Neural progenitor cell (in vitro differentiated cells): ENCODE data around the gene LRRC7. TPM values are rescaled to one million over a fixed set of nuclear protein-coding genes. Genes with fewer than 3 reads are reported as not detected.

Experiments used
- DNase-seq: peaks from one replicate; pipeline ENCODE4 v3.0.0-alpha.2; 2016; ENCODE audit warnings: low spot score
- H2AFZ ChIP-seq: fragments of 200-600 bp; sonication (generic); replicated peaks from 2 replicates; pipeline ENCODE4 v1.6.1; 2016; ENCODE audit warnings: antibody characterized with exemption
- H3F3A ChIP-seq: fragments of 200-600 bp; sonication (generic); 2 replicates; pipeline ENCODE4 v1.6.1; 2016; ENCODE audit warnings: antibody characterized with exemption, low read depth
- H3K27ac ChIP-seq: fragments of 200-600 bp; sonication (generic); 2 replicates; pipeline ENCODE4 v1.5.1; 2016; ENCODE audit warnings: mild to moderate bottlenecking
- H3K27me3 ChIP-seq: fragments of 200-600 bp; sonication (generic); 2 replicates; pipeline ENCODE4 v1.6.1; 2016; ENCODE audit warnings: mild to moderate bottlenecking, moderate library complexity
- H3K36me3 ChIP-seq: fragments of 200-600 bp; sonication (generic); 2 replicates; pipeline ENCODE4 v1.5.1; 2016
- H3K4me1 ChIP-seq: fragments of 200-600 bp; sonication (generic); 2 replicates; pipeline ENCODE4 v1.6.1; 2016; ENCODE audit warnings: mixed run types
- H3K4me2 ChIP-seq: fragments of 200-600 bp; sonication (generic); 2 replicates; pipeline ENCODE4 v1.6.1; 2016
- H3K4me3 ChIP-seq: fragments of 200-600 bp; sonication (generic); 2 replicates; pipeline ENCODE4 v1.5.1; 2016
- H3K79me2 ChIP-seq: fragments of 200-600 bp; sonication (generic); 2 replicates; pipeline ENCODE4 v1.6.1; 2016; ENCODE audit warnings: low read depth
- H3K9ac ChIP-seq: fragments of 200-600 bp; sonication (generic); 2 replicates; pipeline ENCODE4 v1.6.1; 2016
- H3K9me3 ChIP-seq: fragments of 200-600 bp; sonication (generic); 2 replicates; pipeline ENCODE4 v1.5.1; 2016; ENCODE audit warnings: low read depth
- H4K20me1 ChIP-seq: fragments of 200-600 bp; sonication (generic); 2 replicates; pipeline ENCODE4 v1.6.1; 2016; ENCODE audit warnings: low read depth
- H3K27ac Mint-ChIP-seq: 3 replicates; pipeline ENCODE4 v1.8.0; 2021; ENCODE audit warnings: mixed read lengths
- H3K27me3 Mint-ChIP-seq: 2 replicates; pipeline ENCODE4 v1.8.0; 2022; ENCODE audit warnings: low read depth, mild to moderate bottlenecking, inconsistent platforms, moderate library complexity, mixed read lengths; ENCODE audit not compliant: insufficient read depth
- H3K36me3 Mint-ChIP-seq: 3 replicates; pipeline ENCODE4 v1.8.0; 2021; ENCODE audit warnings: mixed read lengths
- H3K4me1 Mint-ChIP-seq: 3 replicates; pipeline ENCODE4 v1.8.0; 2021; ENCODE audit warnings: mixed read lengths
- H3K4me3 Mint-ChIP-seq: 3 replicates; pipeline ENCODE4 v1.8.0; 2021; ENCODE audit warnings: mild to moderate bottlenecking, moderate library complexity, mixed read lengths
- H3K9me3 Mint-ChIP-seq: 3 replicates; pipeline ENCODE4 v1.8.0; 2020; ENCODE audit warnings: mixed read lengths
- EZH2 ChIP-seq: fragments of 200-600 bp; sonication (generic); IDR thresholded peaks from 2 replicates; pipeline ENCODE4 v1.6.1; 2017; ENCODE audit warnings: antibody characterized with exemption, mild to moderate bottlenecking, moderate library complexity
- EZH2phosphoT487 ChIP-seq: fragments of 200-600 bp; sonication (generic); IDR thresholded peaks from 2 replicates; pipeline ENCODE4 v1.6.1; 2017; ENCODE audit warnings: antibody characterized with exemption
- total RNA-seq: library from RNA; depleted of rRNA; stranded (reverse); fragments of >200 nt; gene quantifications from 2 replicates; pipeline ENCODE4 v1.2.3, GENCODE V29; 2015; ENCODE audit warnings: low replicate concordance
- TF ChIP-seq, protein P1 (sequence below): fragments of 200-600 bp; sonication (generic); IDR thresholded peaks from 2 replicates; pipeline ENCODE4 v1.5.1; 2017; ENCODE audit warnings: antibody characterized with exemption, mild to moderate bottlenecking

LRRC7 gene
- total RNA-seq, 1 donor from 2014 or later = not detected

DNA sequence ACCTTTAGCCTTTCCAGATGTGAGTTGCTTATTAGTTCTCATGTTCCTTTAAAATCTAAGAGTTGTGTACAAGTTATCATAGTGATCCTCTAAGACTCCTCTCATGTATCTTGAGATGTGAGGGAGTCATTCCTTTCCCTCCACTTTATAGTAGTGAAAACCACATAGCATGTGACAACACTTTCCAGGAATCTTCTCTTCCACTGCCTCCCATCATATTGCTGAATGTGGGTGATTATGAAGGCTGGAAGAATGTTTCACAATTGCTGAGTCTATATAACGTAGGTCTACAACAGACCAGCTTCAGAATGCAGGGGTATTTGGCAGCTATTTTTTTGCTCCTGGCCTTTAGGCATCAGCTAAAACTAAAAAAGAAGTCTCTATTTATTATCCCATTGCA, 44.7 kb upstream of the LRRC7 start:
- Histone ChIP-seq H3K36me3 (no peaks in the 10 kb centered on the region), H3K4me1 (no peaks in the 10 kb centered on the region), H3K9me3 (no peaks in the 10 kb centered on the region), H3K4me2 (no peak overlapping the region), H3K9ac (no peak overlapping the region), H3F3A (no peaks in the 10 kb centered on the region), H4K20me1 (no peaks in the 10 kb centered on the region), H3K27ac (no peak overlapping the region), H3K4me3 (no peak overlapping the region), H2AFZ (no peak overlapping the region), H3K79me2 (no peaks in the 10 kb centered on the region), H3K27me3 (no peaks in the 10 kb centered on the region)
- Mint-ChIP-seq H3K4me3 (no peak overlapping the region), H3K27ac (no peak overlapping the region), H3K9me3 (no peaks in the 10 kb centered on the region), H3K36me3 (no peaks in the 10 kb centered on the region), H3K4me1 (no peaks in the 10 kb centered on the region), H3K27me3 (peaks cover 2% of the 10 kb centered on the region)
- TF ChIP-seq, protein P1, sequence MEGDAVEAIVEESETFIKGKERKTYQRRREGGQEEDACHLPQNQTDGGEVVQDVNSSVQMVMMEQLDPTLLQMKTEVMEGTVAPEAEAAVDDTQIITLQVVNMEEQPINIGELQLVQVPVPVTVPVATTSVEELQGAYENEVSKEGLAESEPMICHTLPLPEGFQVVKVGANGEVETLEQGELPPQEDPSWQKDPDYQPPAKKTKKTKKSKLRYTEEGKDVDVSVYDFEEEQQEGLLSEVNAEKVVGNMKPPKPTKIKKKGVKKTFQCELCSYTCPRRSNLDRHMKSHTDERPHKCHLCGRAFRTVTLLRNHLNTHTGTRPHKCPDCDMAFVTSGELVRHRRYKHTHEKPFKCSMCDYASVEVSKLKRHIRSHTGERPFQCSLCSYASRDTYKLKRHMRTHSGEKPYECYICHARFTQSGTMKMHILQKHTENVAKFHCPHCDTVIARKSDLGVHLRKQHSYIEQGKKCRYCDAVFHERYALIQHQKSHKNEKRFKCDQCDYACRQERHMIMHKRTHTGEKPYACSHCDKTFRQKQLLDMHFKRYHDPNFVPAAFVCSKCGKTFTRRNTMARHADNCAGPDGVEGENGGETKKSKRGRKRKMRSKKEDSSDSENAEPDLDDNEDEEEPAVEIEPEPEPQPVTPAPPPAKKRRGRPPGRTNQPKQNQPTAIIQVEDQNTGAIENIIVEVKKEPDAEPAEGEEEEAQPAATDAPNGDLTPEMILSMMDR = no peak
- TF ChIP-seq EZH2 = no peak
- no peak for TF ChIP-seq EZH2phosphoT487
- no peak for DNase-seq

- Histone ChIP-seq H2AFZ (no peak overlapping the region), H3K79me2 (no peaks in the 10 kb centered on the region), H3F3A (no peaks in the 10 kb centered on the region), H3K4me3 (no peak overlapping the region), H3K27ac (no peak overlapping the region), H4K20me1 (no peaks in the 10 kb centered on the region), H3K9ac (no peak overlapping the region), H3K36me3 (no peaks in the 10 kb centered on the region), H3K9me3 (no peaks in the 10 kb centered on the region), H3K4me1 (no peaks in the 10 kb centered on the region), H3K27me3 (no peaks in the 10 kb centered on the region), H3K4me2 (no peak overlapping the region)
- H3K4me3 Mint-ChIP-seq = no peak overlapping the region
- H3K36me3 Mint-ChIP-seq = no peaks in the 10 kb centered on the region
- H3K4me1 Mint-ChIP-seq = no peaks in the 10 kb centered on the region
- no peaks in the 10 kb centered on the region for H3K9me3 Mint-ChIP-seq
- no peak overlapping the region for H3K27ac Mint-ChIP-seq
- H3K27me3 Mint-ChIP-seq = no peaks in the 10 kb centered on the region
- no peak for TF ChIP-seq EZH2phosphoT487
- no peak for TF ChIP-seq EZH2
- TF ChIP-seq, protein P1 = no peak
- DNase-seq = no peak
Observed at GRCh38 chr1:69523461-69523860, 44.3 kb upstream of the LRRC7 start.

- no peak for DNase-seq
- Histone ChIP-seq H3F3A (no peaks in the 10 kb centered on the region), H3K4me2 (no peak overlapping the region), H2AFZ (no peak overlapping the region), H3K9ac (no peak overlapping the region), H3K9me3 (no peaks in the 10 kb centered on the region), H3K79me2 (no peaks in the 10 kb centered on the region), H3K27me3 (no peaks in the 10 kb centered on the region), H3K27ac (no peak overlapping the region), H3K4me3 (no peak overlapping the region), H3K4me1 (no peaks in the 10 kb centered on the region), H3K36me3 (no peaks in the 10 kb centered on the region), H4K20me1 (no peaks in the 10 kb centered on the region)
- Mint-ChIP-seq H3K36me3 (no peaks in the 10 kb centered on the region), H3K4me1 (no peaks in the 10 kb centered on the region), H3K27me3 (no peaks in the 10 kb centered on the region), H3K4me3 (no peak overlapping the region), H3K9me3 (no peaks in the 10 kb centered on the region), H3K27ac (no peak overlapping the region)
- TF ChIP-seq EZH2phosphoT487 = no peak
Observed at GRCh38 chr1:69524015-69524414, 43.7 kb upstream of the LRRC7 start.

DNA sequence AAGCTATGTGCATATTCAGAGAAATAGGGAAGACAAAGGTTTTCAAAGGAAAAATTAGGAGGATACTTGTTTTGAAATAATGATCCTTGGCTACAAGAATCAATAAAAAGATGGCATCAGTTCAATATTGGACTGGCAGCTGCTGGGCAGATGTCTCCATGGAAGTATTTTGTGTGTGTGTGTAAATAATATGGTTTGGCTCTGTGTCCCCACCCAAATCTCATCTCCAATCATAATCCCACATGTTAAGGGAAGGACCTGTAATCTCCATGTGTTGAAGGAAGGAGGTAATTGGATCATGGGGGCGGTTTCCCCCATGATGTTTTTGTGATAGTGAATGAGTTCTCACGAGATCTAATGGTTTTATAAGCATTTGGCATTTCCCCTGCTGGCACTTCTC, 40.4 kb upstream of the LRRC7 start:
- no peaks in the 10 kb centered on the region for H3F3A ChIP-seq
- Mint-ChIP-seq H3K4me1 (no peaks in the 10 kb centered on the region), H3K27ac (no peak overlapping the region), H3K27me3 (no peaks in the 10 kb centered on the region), H3K36me3 (no peaks in the 10 kb centered on the region), H3K9me3 (no peaks in the 10 kb centered on the region), H3K4me3 (no peak overlapping the region)
- H3K4me3 ChIP-seq = no peak overlapping the region
- H3K9ac ChIP-seq = no peak overlapping the region
- no peaks in the 10 kb centered on the region for H3K36me3 ChIP-seq
- H3K27ac ChIP-seq = no peak overlapping the region
- H3K79me2 ChIP-seq = no peaks in the 10 kb centered on the region
- H2AFZ ChIP-seq = no peak overlapping the region
- no peaks in the 10 kb centered on the region for H4K20me1 ChIP-seq
- H3K4me2 ChIP-seq = no peak overlapping the region
- H3K9me3 ChIP-seq = no peaks in the 10 kb centered on the region
- no peaks in the 10 kb centered on the region for H3K4me1 ChIP-seq
- no peaks in the 10 kb centered on the region for H3K27me3 ChIP-seq
- no peak for DNase-seq
- TF ChIP-seq EZH2phosphoT487 (no peak), EZH2 (no peak)
- TF ChIP-seq, protein P1 = no peak
